ENCODE data around the gene ADAM17. TPM values are rescaled to one million over a fixed set of nuclear protein-coding genes. Genes with fewer than 3 reads are reported as not detected.

The ADAM17 gene
- total RNA-seq, 2 experiments from 2014 or later, result 14.2 to 15.9 TPM

GRCh38 chr2:9465170-9465569, 90.5 kb downstream of the ADAM17 start:
- ChIA-PET CTCF (no interaction called here), POLR2A (no interaction called here)
- intact Hi-C loops (cut with micrococcal nuclease), result no loop called here
- Mint-ChIP-seq H3K4me3 (no peak overlapping the region), H3K27ac (no peak overlapping the region), H3K36me3 (ENCODE audit: low read depth) (peaks cover 20% of the 10 kb centered on the region), H3K27me3 (no peaks in the 10 kb centered on the region), H3K9me3 (no peaks in the 10 kb centered on the region), H3K4me1 (ENCODE audit: low read depth) (peaks cover 12% of the 10 kb centered on the region)
- no peak for DNase-seq
- no peak for TF ChIP-seq CTCF (IDR thresholded peaks at IDR 0.05)
- no peak for ATAC-seq

- Mint-ChIP-seq H3K9me3 (no peaks in the 10 kb centered on the region), H3K4me3 (no peak overlapping the region), H3K27ac (peak overlapping the region; percentile 53), H3K4me1 (ENCODE audit: low read depth) (peaks cover 12% of the 10 kb centered on the region), H3K27me3 (no peaks in the 10 kb centered on the region), H3K36me3 (ENCODE audit: low read depth) (peaks cover 24% of the 10 kb centered on the region)
- ATAC-seq (peak; percentile 84), DNase-seq (peak; percentile 54)
- TF ChIP-seq CTCF (IDR thresholded peaks at IDR 0.05), result no peak
- intact Hi-C loops (cut with micrococcal nuclease), result no loop called here
- POLR2A ChIA-PET, result no interaction called here
- CTCF ChIA-PET, result no interaction called here
Measured at GRCh38 chr2:9463698-9464034, 92.0 kb downstream of the ADAM17 start.

GRCh38 chr2:9462886-9463697, 92.5 kb downstream of the ADAM17 start:
- intact Hi-C loops (cut with micrococcal nuclease), result no loop called here
- ChIA-PET POLR2A (no interaction called here), CTCF (no interaction called here)
- Mint-ChIP-seq H3K9me3 (no peaks in the 10 kb centered on the region), H3K4me3 (no peak overlapping the region), H3K27me3 (no peaks in the 10 kb centered on the region), H3K4me1 (ENCODE audit: low read depth) (peaks cover 12% of the 10 kb centered on the region), H3K27ac (no peak overlapping the region), H3K36me3 (ENCODE audit: low read depth) (peaks cover 24% of the 10 kb centered on the region)
- no peak for TF ChIP-seq CTCF (IDR thresholded peaks at IDR 0.05)
- ATAC-seq (peak; percentile 39), DNase-seq (no peak)

DNA sequence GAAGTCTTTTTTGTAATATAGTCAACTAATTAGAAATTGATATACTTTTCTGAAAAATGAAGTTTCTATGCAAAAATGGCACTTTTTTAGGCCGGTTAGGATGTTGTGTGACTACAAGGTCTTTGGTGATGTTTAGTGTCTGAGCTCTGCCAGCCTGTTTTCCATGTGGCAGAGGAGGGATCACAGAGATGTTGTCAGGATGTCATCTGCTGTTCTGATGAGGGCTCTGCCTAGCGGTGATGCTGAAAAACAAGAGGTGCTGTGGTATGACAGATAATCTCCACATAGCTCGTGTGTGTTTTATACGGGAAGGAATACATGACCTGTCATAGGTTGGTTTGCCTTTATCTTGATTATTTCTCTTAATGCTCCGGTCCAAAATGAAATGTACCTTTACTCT, 93.3 kb downstream of the ADAM17 start:
- POLR2A ChIA-PET, result no interaction called here
- intact Hi-C loops (cut with micrococcal nuclease), result no loop called here
- Mint-ChIP-seq H3K9me3 (no peaks in the 10 kb centered on the region), H3K27me3 (no peaks in the 10 kb centered on the region), H3K4me3 (no peak overlapping the region), H3K36me3 (ENCODE audit: low read depth) (peaks cover 26% of the 10 kb centered on the region), H3K4me1 (ENCODE audit: low read depth) (peaks cover 12% of the 10 kb centered on the region), H3K27ac (no peak overlapping the region)
- no peak for ATAC-seq
- no peak for DNase-seq
- TF ChIP-seq CTCF (IDR thresholded peaks at IDR 0.05), result no peak
- CTCF ChIA-PET, result no interaction called here

- POLR2A ChIA-PET, result no interaction called here
- no peak overlapping the region for H3K27ac Mint-ChIP-seq
Measured at GRCh38 chr2:9461079-9461478, 94.6 kb downstream of the ADAM17 start.

More at GRCh38 chr2:9461079-9461478, 94.6 kb downstream of the ADAM17 start:
- CTCF ChIA-PET, result no interaction called here
- peaks cover 12% of the 10 kb centered on the region for H3K4me1 Mint-ChIP-seq (ENCODE audit: low read depth)
- no peaks in the 10 kb centered on the region for H3K27me3 Mint-ChIP-seq
- no peak overlapping the region for H3K4me3 Mint-ChIP-seq
- ATAC-seq, result no peak
- no peak for DNase-seq
- no peaks in the 10 kb centered on the region for H3K9me3 Mint-ChIP-seq
- TF ChIP-seq CTCF (IDR thresholded peaks at IDR 0.05), result no peak
- H3K36me3 Mint-ChIP-seq (ENCODE audit: low read depth), result peaks cover 25% of the 10 kb centered on the region
- intact Hi-C loops (cut with micrococcal nuclease), result no loop called here

All from activated CD8-positive, alpha-beta T cell treated with anti-CD3 and anti-CD28 coated beads for 36 hours (primary cell).